ENCODE results near the gene NCMAP.
"Not testable (repeated sequence)": the region's sequence is repeated elsewhere in the genome, so short reads cannot be mapped to it uniquely, and the experiment has no call there.

Gene NCMAP, protein sequence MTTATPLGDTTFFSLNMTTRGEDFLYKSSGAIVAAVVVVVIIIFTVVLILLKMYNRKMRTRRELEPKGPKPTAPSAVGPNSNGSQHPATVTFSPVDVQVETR

GRCh38 chr1:24555591-24556413, at the start of gene NCMAP:
Gene NCMAP (plus strand): TSS chr1:24556087. CDS start chr1:24595431, 39,344 bp downstream.
- no peak for DNase-seq (ENCODE audit: low spot score)

GRCh38 chr1:24506691-24507381, 49.1 kb upstream of the NCMAP start:
- no peak for DNase-seq (ENCODE audit: low spot score)

DNA sequence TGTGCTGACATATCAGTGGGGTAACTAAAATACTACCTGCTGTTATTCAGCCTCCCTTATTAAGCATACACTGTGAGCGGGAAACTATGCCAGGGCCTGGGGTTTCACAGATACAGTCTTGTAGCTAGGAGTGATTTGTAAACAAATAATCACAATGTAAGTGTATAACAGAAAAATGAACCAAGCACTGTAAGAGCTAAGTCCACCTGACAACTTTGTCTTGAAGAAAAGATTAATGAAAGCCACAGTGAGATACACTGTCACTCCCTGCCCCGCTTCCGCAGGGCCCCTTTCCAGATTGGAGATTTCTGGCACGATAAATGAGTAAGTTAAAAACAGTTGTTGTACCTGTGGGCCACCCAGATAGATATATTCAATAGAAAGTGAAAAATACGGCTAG, 48.5 kb upstream of the NCMAP start:
- DNase-seq (ENCODE audit: low spot score), result no peak

DNA sequence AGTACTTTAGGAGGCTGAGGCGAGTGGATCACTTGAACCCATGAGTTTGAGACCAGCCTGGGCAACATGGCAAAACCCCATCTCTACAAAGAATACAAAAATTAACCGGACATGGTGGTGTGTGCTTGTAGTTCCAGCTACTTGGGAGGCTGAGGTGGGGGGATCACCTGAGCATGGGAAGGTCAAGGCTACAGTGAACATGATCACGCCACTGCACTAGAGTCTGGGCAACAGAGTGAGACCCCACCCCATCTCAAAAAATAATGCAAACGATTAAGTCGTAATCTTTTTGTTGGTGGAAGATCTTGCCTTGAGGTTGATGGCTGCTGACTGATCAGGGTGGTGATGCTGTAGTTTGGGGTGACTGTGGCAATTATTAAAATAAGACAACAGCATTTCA, 47.0 kb upstream of the NCMAP start:
- DNase-seq (ENCODE audit: low spot score), result no peak

- DNase-seq (ENCODE audit: low spot score), result no peak
These were observed 42.2 kb upstream of the NCMAP start for GRCh38 chr1:24513706-24514105.

- no peak for DNase-seq (ENCODE audit: low spot score)
These were observed 40.9 kb upstream of the NCMAP start for GRCh38 chr1:24514946-24515345.

DNA sequence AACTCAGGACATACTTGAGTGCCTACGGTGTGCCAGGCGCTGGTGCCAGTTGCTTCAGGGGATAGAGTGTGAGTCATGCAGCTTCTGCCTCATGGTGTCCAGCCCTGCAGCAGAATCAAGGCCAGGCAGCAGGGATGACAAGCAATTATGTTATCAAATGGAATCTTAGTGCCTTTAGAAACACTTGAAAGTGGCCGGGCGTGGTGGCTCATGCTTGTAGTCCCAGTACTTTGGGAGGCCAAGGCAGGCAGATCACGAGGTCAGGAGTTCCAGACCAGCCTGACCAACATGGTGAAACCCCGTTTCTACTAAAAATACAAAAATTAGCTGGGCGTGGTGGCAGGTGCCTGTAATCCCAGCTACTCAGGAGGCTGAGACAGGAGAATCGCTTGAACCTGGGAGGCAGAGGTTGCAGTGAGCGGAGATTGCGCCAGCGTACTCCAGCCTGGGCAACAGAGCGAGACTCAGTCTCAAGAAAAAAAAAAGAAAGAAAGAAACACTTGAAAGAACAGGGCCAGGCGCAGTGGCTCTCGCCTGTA, 40.1 kb upstream of the NCMAP start:
- DNase-seq (ENCODE audit: low spot score), result not testable (repeated sequence)

- no peak for DNase-seq (ENCODE audit: low spot score)
These were observed 39.4 kb upstream of the NCMAP start for GRCh38 chr1:24516506-24516905.

DNA sequence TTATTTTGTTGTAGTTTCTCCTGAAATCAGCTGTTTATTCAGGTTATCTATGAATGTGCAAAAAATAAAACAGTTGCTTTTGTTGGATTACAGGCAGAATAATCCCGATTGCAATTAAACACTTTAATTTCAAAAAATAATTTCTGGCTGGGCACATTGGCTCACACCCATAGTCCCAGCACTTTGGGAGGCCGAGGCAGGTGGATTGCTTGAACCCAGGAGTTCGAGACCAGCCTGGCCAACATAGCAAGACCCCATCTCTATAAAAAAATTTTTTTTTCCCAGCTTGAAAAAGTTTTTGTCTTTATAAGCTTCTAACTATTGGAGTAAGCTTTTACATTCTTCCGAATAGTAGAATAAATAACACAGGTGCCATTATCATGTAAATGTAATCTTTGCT, 38.0 kb upstream of the NCMAP start:
- no peak for DNase-seq (ENCODE audit: low spot score)

- not testable (repeated sequence) for DNase-seq (ENCODE audit: low spot score)
These were observed 35.6 kb upstream of the NCMAP start for GRCh38 chr1:24520282-24520681.

- DNase-seq (ENCODE audit: low spot score), result no peak
These were observed 30.3 kb upstream of the NCMAP start for GRCh38 chr1:24525606-24526005.

- no peak for DNase-seq (ENCODE audit: low spot score)
These were observed 29.8 kb upstream of the NCMAP start for GRCh38 chr1:24526045-24526444.

DNA sequence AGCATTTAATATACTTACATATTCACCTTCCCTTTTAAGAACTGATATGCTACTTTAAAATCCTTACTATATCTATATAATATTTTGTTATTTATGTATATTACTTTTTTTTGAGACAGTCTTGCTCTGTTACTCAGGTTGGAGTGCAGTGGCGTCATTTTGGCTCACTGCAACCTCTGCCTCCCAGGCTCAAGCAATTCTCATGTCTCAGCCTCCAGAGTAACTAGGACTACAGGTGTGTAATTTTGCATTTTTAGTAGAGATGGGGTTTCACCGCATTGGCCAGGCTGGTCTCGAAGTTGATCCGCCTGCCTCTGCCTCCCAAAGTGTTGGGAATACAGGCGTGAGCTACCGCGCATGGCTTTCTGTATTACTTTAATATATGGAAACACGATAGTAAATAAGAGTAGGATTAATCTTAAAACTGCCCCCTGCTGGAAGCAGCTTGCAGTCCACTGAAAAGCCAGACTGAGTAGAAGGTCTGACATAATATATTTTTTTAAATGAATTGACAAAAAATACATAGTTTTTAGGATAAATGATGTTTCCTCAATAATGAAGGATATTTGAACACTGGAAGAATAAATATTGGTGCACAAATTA, 28.8 kb upstream of the NCMAP start:
- no peak for DNase-seq (ENCODE audit: low spot score)

GRCh38 chr1:24528744-24529143, 27.1 kb upstream of the NCMAP start:
- no peak for DNase-seq (ENCODE audit: low spot score)

DNA sequence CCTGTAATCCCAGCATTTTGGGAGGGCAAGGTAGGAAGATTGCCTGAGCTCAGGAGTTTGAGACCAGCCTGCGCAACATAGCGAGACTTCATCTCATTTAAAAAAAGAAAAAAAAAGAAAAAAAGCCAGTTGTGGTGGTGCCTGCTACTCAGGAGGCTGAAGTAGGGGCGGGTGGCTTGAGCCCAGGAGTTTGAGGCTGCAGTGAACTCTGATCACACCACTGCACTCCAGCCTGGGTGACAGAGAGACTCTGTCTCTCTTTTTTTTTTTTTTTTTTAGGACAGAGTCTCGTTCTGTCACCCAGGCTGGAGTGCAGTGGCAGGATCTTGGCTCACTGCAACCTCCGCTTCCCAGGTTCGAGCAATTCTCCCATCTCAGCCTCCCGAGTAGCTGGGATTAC, 26.6 kb upstream of the NCMAP start:
- DNase-seq (ENCODE audit: low spot score), result not testable (repeated sequence)

- DNase-seq (ENCODE audit: low spot score), result no peak
These were observed 20.9 kb upstream of the NCMAP start for GRCh38 chr1:24535021-24535424.

GRCh38 chr1:24535778-24536177, 20.1 kb upstream of the NCMAP start:
- DNase-seq (ENCODE audit: low spot score), result no peak

GRCh38 chr1:24536391-24536840, 19.5 kb upstream of the NCMAP start:
- no peak for DNase-seq (ENCODE audit: low spot score)

DNA sequence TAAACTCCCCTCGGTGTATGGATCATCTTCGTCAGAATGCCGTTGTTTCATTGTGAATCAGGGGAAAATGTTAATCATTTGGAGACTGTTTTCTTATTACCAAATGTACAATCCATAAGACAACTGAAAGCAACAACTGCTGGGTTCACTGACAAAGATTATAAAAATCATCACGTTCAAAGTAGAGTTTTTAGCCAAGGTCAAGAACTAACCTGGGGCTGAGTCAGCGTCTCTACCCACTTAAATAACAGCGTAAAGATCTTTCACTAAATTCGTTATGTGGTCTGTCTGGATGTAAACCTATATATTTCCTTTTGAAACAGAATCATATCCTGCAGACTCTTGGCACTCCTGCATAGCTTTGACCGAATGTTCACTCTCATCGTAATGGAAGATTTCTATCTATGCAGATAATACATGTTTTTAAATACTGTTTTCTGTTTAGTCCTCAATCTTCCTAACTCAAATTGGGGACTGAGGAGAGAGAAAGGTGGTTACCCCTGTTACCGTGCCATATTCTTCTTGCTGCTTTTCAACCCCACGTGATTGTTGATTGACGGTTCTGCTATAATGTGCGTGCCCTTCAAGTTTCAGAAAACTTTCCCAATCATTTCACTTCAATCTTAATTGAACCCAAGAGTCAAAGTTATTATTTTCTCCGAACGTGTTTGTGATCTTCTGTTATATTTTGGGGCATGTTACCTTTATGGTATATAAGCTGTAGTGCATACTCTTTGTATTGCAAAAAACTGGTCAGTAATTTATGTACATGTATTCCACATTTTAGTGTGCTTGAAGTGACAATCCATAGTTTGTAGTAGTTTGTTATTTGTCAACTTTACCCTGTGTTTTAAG, 15.6 kb upstream of the NCMAP start:
- no peak for DNase-seq (ENCODE audit: low spot score)

GRCh38 chr1:24540906-24541710, 14.8 kb upstream of the NCMAP start:
- no peak for DNase-seq (ENCODE audit: low spot score)

All from globus pallidus (tissue), 1 donor.